HepG2 (cell line): ENCODE measurements around the gene NEK9. TPM values are rescaled to one million over a fixed set of nuclear protein-coding genes. Genes with fewer than 3 reads are reported as not detected.

Experiments used
- AHR ChIP-seq: IDR thresholded peaks from 2 replicates; pipeline ENCODE4 v1.6.1; 2018; ENCODE audit warnings: missing genetic modification reagents, missing compliant biosample characterization
- DZIP1 ChIP-seq: sonication (generic); formaldehyde crosslinking; IDR thresholded peaks from 2 replicates; pipeline ENCODE4 v1.5.0; 2020; ENCODE audit warnings: mild to moderate bottlenecking, missing genetic modification reagents
- HMG20B ChIP-seq: conservative IDR thresholded peaks from 2 replicates; pipeline ENCODE4 v1.6.1; 2016; ENCODE audit warnings: missing genetic modification reagents, missing compliant biosample characterization
- HNRNPL ChIP-seq: fragments of 200-400 bp; formaldehyde crosslinking; IDR thresholded peaks from 2 replicates; pipeline ENCODE4 v1.6.1; 2017; ENCODE audit warnings: mild to moderate bottlenecking, low read depth, low read length
- HOXA7 ChIP-seq: sonication (generic); formaldehyde crosslinking; IDR thresholded peaks from 2 replicates; pipeline ENCODE4 v1.8.1; 2022; ENCODE audit warnings: mild to moderate bottlenecking, missing genetic modification reagents, moderate library complexity
- KLF15 ChIP-seq: sonication (generic); formaldehyde crosslinking; IDR thresholded peaks from 2 replicates; pipeline ENCODE4 v1.8.1; 2023; ENCODE audit warnings: borderline replicate concordance, mild to moderate bottlenecking, inconsistent platforms, missing genetic modification reagents, mixed read lengths
- MEIS2 ChIP-seq: sonication (generic); formaldehyde crosslinking; IDR thresholded peaks from 2 replicates; pipeline ENCODE4 v1.9.0; 2021; ENCODE audit warnings: mild to moderate bottlenecking, missing genetic modification reagents
- MIER3 ChIP-seq: IDR thresholded peaks from 2 replicates; pipeline ENCODE4 v1.6.1; 2016; ENCODE audit warnings: missing compliant biosample characterization, borderline replicate concordance
- MXD3 ChIP-seq: IDR thresholded peaks from 2 replicates; pipeline ENCODE4 v1.6.1; 2016; ENCODE audit warnings: mild to moderate bottlenecking, missing biosample characterization, missing genetic modification reagents
- NR2F2 ChIP-seq: IDR thresholded peaks from 2 replicates; pipeline ENCODE4 v1.6.1; 2012; ENCODE audit warnings: low read depth, inconsistent platforms, borderline replicate concordance
- NRL ChIP-seq: sonication (generic); formaldehyde crosslinking; IDR thresholded peaks from 2 replicates; pipeline ENCODE4 v1.5.0; 2020; ENCODE audit warnings: missing genetic modification reagents, mild to moderate bottlenecking, moderate library complexity, borderline replicate concordance
- PRMT3 ChIP-seq: sonication (generic); formaldehyde crosslinking; IDR thresholded peaks from 2 replicates; pipeline ENCODE4 v1.8.1; 2022; ENCODE audit warnings: low read depth, mild to moderate bottlenecking, moderate library complexity, missing genetic modification reagents, borderline replicate concordance
- RBAK ChIP-seq: sonication (generic); formaldehyde crosslinking; IDR thresholded peaks from 2 replicates; pipeline ENCODE4 v1.5.1; 2020; ENCODE audit warnings: mild to moderate bottlenecking, missing genetic modification reagents
- SAP130 ChIP-seq: IDR thresholded peaks from 2 replicates; pipeline ENCODE4 v1.6.1; 2016; ENCODE audit warnings: low read depth
- SMAD9 ChIP-seq: sonication (generic); formaldehyde crosslinking; IDR thresholded peaks from 2 replicates; pipeline ENCODE4 v1.5.1; 2020; ENCODE audit warnings: mild to moderate bottlenecking, missing genetic modification reagents
- SUZ12 ChIP-seq: fragments of 150-350 bp; IDR thresholded peaks from 2 replicates; pipeline ENCODE4 v1.6.1; 2014; ENCODE audit warnings: low read depth, low read length
- TBL1XR1 ChIP-seq: fragments of 150-350 bp; IDR thresholded peaks from 2 replicates; pipeline ENCODE4 v1.6.1; 2014; ENCODE audit warnings: borderline replicate concordance, low read length; ENCODE audit not compliant: partially characterized antibody
- THAP8 ChIP-seq: sonication (generic); formaldehyde crosslinking; IDR thresholded peaks from 2 replicates; pipeline ENCODE4 v1.5.1; 2020; ENCODE audit warnings: missing genetic modification reagents, mild to moderate bottlenecking, borderline replicate concordance
- XRCC5 ChIP-seq: fragments of 200-400 bp; formaldehyde crosslinking; optimal IDR thresholded peaks from 2 replicates; pipeline ENCODE3; 2017; ENCODE audit warnings: mild to moderate bottlenecking, low read length
- ZBTB38 ChIP-seq: sonication (generic); formaldehyde crosslinking; IDR thresholded peaks from 2 replicates; pipeline ENCODE4 v1.5.1; 2020; ENCODE audit warnings: mild to moderate bottlenecking, missing genetic modification reagents
- ZFP37 ChIP-seq: sonication (generic); formaldehyde crosslinking; IDR thresholded peaks from 2 replicates; pipeline ENCODE4 v1.4.0; 2020; ENCODE audit warnings: missing genetic modification reagents, borderline replicate concordance
- ZKSCAN1 ChIP-seq: fragments of 150-350 bp; IDR thresholded peaks from 2 replicates; pipeline ENCODE4 v1.6.1; 2014; ENCODE audit warnings: low read length
- ZNF10 ChIP-seq: sonication (generic); formaldehyde crosslinking; IDR thresholded peaks from 2 replicates; pipeline ENCODE4 v1.4.0; 2020; ENCODE audit warnings: mild to moderate bottlenecking, low read depth, missing genetic modification reagents, borderline replicate concordance
- ZNF501 ChIP-seq: sonication (generic); formaldehyde crosslinking; IDR thresholded peaks from 2 replicates; pipeline ENCODE4 v1.5.1; 2020; ENCODE audit warnings: mild to moderate bottlenecking, moderate library complexity, missing genetic modification reagents
- ZNF577 ChIP-seq: sonication (generic); formaldehyde crosslinking; IDR thresholded peaks from 2 replicates; pipeline ENCODE4 v1.4.0; 2020; ENCODE audit warnings: mild to moderate bottlenecking, low read depth, missing genetic modification reagents, borderline replicate concordance
- polyA plus RNA-seq, 8 experiments: library from polyadenylated mRNA; depleted of rRNA in 3 of 8; stranded (reverse) in 7 of 8; unstranded in 1 of 8; fragments of >200 nt; fragmentation: Illumina TruSeq in 4 of 8; extraction: Trizol in 4 of 8; gene quantifications; 2 replicates each; pipeline versions ENCODE4 v1.2.1 to v1.2.3, GENCODE V29; 2011 to 2016; ENCODE audit warnings: low read depth in 4 of 8, missing spikeins in 1 of 8, mixed read lengths in 1 of 8; ENCODE audit not compliant: insufficient read depth in 1 of 8
- total RNA-seq, 5 experiments: library from RNA; depleted of rRNA; stranded (reverse); fragments of >200 nt; fragmentation: Illumina TruSeq; extraction: Trizol; gene quantifications; 2 replicates each; pipeline ENCODE4 v1.2.3, GENCODE V29; 2016; ENCODE audit warnings: low read depth in 1 of 5
- TF ChIP-seq, protein P1 (sequence below): IDR thresholded peaks from 2 replicates; pipeline ENCODE4 v1.6.1; 2016; ENCODE audit warnings: low read depth, control low read depth

NEK9 gene
- total and polyA plus RNA-seq, 2 of the 13 experiments (the other 11 are each of a cell fraction or from before 2014, with no cell fraction given): 16.5 to 27.3 TPM

GRCh38 chr14:75050852-75051555 is 75.8 kb downstream of the NEK9 start, which contains the start of gene MLH3 (continued):
- TF ChIP-seq ZFP37 (CRISPR knock-in tag) (peak; percentile 89; the same call in 1 of the 2 replicates), NRL (CRISPR knock-in tag) (peak; percentile 78; the same call in 1 of the 2 replicates), SUZ12 (no peak), ZKSCAN1 (no peak), KLF15 (CRISPR knock-in tag) (no peak), NR2F2 (no peak), ZNF501 (CRISPR knock-in tag) (no peak), HMG20B (no peak), PRMT3 (no peak), MIER3 (CRISPR knock-in tag) (peak; percentile 74; the same call in 1 of the 2 replicates), RBAK (CRISPR knock-in tag) (no peak), SMAD9 (no peak), TBL1XR1 (no peak), DZIP1 (CRISPR knock-in tag) (peak; percentile 78), XRCC5 (no peak), SAP130 (CRISPR knock-in tag) (peak; percentile 63), MEIS2 (CRISPR knock-in tag) (peak; percentile 82), ZNF10 (CRISPR knock-in tag) (no peak), ZBTB38 (CRISPR knock-in tag) (peak; percentile 9; the same call in 1 of the 2 replicates), THAP8 (CRISPR knock-in tag) (no peak), HNRNPL (no peak), MXD3 (peak; percentile 95), ZNF577 (CRISPR knock-in tag) (no peak), HOXA7 (CRISPR knock-in tag) (no peak), AHR (CRISPR knock-in tag) (no peak)
- TF ChIP-seq, protein P1, sequence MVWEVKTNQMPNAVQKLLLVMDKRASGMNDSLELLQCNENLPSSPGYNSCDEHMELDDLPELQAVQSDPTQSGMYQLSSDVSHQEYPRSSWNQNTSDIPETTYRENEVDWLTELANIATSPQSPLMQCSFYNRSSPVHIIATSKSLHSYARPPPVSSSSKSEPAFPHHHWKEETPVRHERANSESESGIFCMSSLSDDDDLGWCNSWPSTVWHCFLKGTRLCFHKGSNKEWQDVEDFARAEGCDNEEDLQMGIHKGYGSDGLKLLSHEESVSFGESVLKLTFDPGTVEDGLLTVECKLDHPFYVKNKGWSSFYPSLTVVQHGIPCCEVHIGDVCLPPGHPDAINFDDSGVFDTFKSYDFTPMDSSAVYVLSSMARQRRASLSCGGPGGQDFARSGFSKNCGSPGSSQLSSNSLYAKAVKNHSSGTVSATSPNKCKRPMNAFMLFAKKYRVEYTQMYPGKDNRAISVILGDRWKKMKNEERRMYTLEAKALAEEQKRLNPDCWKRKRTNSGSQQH (CRISPR knock-in tag): no peak
